ENCODE results near the gene TINAGL1.

DNA sequence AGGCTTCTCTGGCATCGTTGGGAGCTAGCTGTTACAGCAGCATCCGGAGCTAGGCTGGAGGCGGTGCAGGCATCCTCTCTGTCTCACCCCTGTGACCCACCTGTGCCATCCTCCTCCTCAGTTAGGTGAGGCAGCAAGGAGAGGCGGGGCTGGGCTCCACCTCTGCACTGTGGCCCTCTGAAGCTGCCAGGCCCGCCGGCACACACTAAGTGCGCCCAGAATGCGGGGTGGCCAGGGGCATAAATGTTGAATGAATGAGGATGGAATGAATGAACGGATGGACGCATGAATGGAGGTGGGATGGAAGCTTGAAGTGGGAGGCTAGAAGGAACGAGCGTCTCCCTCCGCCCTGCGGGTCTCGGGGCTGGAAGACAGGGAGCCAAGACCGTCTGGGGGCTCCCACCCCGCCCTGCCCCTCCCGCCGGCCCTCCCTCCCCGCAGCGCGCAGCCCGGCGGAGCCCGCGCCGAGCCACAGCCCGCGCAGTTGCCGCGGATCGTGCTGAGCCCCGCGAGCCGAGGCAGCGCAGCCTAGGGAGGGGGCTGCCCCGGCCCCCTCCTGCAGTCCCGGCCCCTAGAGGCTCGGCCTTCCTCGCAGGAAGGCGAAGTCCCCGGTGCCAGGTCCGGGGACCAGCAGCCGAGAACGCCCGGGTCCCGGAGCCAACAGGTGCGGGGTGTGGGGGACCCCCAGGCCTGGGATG is 41.1 kb downstream of the TINAGL1 start, which contains the start of gene HCRTR1:
- TF ChIP-seq CTCF (IDR thresholded peaks at IDR 0.05; ENCODE audit: insufficient read depth, low read depth, low read length), result no peak
- peak; percentile 35 for TF ChIP-seq EZH2 (IDR thresholded peaks at IDR 0.05; ENCODE audit: insufficient read depth, low read length)

All from astrocyte (in vitro differentiated cells and primary cell).